HG03469 (cell line): ENCODE measurements around the gene ARHGAP26.

Experiments used
- ATAC-seq: cut with Tn5 transposase; IDR thresholded peaks from one replicate; pipeline ENCODE4 v1.9.1; 2021; ENCODE audit warnings: mild to moderate bottlenecking, moderate library complexity, moderate number of reproducible peaks; ENCODE audit not compliant: unreplicated experiment

The ARHGAP26 gene

DNA sequence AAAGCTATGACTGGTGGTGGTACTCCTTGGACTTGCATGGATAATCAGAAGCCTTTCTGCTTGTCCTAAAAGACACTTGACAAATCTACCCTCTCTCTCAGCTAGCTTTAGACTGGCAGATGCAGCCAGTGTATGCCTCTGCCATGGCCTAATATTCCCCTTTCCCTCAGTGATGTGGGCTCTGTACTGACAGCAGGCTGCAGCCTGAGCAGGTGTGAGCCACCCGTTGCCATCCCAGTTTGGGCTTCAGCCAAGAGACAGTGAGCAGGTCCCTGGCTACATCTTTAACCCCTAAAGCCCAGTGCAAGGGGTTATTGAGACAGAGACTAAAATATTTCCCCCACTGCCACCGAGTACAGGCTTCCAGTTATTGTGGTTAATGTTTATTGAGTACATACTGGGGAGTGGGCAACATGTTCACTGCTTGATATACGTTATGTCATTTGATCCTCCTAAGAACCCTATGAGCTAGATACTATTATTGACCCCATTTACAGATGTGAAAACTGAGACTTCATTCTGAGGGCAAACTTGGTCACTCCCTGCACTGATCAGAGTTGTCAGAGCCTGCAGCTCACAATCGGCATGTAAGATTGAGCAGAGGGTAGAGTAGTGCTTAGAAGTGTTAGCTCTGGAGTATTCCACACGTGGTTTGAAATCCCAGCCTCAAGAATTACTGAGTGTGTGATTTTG is 254.2 kb downstream of the ARHGAP26 start:
- ATAC-seq: no peak

DNA sequence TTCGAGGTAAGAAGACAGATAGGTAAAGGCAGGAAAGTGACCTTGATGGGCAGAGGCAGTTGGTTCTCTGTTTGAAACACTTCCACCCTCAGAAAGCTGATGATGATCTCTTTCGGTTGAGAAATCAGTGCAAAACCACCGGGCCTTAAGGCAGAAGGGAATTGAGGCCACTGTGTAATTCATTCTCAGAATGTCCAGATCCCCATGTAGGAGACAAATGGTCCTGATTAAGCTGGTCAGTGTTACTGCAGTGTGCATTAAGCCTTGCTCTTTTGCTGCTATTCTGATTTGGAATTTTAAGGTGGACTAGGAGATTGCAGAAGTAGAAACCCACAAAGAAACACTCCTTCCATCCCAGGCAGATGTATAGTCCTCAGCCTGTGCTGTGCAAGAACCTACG is 255.2 kb downstream of the ARHGAP26 start:
- ATAC-seq: no peak

DNA sequence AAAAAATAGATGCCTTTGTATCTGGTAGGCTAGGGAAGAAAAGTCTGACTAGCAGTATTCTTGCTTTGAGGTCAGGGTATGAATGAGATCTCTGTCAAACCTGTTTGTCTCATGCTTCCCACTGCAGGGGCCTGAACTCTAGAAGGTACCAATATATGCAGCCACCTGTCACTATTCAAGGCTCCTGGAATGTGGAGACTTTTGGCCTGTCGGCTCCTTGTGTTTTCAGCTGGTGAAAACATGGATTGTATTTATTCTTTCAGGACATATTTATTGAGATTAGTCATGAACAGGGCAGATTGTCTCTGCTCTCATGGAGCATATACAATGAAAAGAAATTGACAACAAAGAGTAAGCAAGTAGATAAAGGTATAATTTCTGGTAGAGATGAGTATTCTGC is 255.8 kb downstream of the ARHGAP26 start:
- no peak for ATAC-seq

DNA sequence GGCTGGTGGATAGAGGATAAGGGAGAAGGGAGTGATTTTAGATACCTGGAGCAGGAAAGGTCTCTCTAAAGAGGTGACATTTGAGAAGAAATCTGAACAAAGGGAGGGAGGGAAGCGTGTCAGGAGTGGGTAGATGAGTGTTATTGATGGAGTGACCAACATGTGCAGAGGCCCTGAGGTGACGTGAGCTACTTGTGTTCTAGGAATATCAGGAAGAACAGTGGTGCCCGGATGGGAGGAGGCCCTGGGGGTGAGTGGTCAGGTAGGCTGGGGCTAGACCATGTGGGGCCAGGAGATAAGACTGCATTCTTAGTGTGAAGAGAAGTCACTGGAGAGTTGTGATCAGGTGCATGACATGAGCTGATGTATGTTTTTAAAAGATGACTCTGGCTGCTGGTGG is 256.2 kb downstream of the ARHGAP26 start:
- ATAC-seq: no peak

DNA sequence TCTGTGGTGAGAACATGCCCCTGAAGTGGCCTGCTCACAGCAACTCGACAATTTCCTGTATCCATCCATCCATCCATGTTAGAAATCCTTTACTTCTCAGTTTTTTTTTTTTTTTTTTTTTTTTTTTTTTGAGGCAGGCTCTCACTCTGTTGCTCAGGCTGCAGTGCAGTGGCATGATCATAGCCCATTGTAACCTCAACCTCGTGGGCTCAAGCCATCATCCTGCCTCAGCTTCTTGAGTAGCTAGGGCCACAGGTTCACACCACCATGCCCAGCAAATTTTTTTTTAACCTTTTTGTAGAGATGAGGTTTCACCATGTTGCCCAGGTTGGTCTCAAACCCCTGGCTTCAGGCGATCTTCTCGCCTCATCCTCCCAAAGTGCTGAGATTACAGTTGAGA is 259.1 kb downstream of the ARHGAP26 start:
- no peak for ATAC-seq

DNA sequence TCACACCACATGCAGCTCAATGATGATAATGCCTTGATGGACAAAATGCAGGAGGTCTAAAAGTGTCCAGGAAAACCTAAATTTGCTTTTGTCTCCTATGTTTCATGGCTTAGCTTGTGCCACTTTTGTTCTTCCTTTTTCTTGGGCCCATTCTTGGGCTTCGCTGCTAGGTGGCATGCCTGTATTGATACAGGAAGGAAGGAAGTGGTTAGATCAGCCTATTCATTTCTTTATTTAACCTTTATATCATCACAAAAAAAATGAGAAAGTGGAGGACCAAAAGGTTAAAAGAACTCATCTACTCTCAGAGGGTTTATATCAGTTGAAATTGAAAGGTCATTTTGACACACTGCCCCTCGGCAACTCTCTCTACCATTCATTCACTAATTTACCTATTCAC is 260.2 kb downstream of the ARHGAP26 start:
- no peak for ATAC-seq

DNA sequence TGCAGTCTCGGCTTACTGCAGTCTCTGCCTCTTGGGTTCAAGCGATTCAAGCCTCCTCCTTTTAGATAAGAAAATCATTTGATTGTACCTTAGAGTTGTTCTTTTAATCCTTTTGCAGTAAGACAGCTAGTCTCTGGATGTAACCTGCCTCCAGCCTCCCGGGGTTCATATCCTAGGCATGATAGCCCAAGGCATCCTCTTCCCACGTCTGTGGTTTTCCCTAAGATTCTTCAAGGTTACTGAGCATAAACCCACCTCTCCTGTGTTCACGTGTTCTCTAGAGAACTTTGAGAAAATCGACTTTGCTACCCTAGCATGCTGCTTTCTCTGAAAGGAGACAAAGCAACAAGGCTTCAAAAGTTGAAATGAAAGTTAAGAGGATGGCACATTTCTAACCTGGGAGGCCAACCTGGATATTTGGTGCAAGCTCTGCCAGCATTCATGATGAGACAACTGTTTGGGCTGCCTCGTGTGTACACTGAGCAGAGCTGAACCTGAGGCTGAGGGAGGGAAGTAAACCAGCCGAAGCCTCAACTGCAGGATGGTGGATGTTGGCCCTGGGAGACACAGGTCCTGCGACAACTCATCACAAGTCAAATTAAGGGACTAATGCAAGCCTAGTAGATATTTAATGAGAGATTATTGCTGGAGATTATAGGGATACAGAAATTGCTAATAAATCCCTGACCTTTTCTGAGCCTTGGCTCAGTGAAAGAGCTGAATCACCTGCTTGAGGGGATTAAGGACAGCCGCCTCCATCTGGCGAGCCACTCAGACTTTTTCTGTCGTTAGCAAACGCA is 261.8 kb downstream of the ARHGAP26 start:
- no peak for ATAC-seq

DNA sequence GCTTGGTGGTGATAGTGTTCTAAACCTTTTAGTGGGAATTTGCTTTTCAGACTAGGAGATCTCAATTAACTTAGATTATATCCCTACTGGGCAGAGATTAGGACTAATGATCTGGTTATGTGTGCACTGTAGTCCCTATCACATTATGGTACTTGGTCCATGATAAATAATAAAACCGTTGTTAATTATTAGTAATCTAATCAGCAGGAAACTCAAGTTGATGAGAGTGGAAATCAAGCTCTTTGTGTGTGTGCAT is 262.3 kb downstream of the ARHGAP26 start:
- ATAC-seq: no peak

DNA sequence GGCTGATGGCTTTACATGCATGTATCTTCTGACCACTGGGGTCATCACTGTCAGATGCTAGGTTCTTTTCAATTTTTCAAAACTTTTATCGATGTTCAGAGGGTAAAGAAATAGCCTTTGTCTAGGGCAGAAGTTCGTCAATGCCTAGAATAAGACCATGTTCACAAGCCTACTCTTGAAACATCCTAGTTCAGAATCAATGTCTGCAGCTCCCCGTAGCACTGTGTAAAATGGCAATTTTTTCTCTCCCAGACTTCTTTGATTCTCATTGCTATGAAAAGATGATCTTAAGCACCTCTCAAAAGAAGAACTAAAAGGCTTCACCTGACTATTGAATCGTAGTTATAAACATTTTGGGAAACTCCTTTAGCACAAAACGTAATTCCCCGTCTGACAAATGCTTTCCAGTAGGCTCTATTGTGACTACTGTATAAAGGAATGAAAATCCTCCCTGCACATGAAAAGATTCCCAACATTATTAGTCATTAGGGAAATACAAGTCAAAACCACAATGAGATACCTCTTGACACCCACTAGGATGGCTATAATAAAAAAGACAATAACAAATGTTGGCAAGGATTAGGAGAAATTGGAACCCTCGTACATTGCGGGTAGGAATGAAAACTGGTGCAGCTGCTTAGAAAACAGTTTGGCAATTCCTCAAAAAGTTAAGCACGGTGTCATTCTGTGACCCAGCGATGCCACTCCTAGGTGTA is 263.5 kb downstream of the ARHGAP26 start:
- no peak for ATAC-seq

DNA sequence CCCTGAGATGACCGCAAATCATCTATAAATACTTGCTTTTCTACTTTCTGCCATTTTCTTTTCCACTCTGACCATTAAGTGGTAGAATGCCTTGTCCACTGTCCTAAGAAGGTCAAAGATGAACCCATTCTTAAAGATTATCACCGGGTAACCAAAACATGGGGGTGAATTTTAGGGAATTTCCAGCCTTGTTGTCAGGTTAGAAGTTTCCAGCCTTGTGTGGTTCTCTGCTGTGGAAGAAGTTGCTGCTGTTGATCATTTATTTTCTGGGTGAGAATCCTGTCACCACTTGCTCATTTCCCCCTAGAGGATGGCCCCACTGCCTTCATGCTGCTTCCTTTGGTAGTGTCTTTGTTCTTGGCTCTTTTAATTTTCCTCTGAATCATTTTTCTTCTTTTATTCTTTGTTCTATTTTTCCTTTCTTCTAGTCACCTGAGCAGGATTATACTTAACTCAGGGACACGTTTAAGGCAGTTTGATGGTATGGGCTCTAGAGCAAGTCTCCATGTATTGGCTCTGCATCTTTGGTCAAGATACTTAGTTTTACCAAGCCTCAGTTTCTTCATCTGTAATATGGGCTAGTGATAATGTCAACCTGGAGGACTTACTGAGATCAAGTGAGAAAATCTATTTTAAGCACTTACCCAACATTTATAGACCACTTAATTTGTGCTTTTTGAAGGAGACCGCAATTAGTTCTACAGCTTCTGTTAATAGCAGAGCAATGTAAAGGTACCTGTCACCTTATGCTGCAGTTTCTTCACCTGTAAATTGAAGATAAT is 266.2 kb downstream of the ARHGAP26 start:
- ATAC-seq: no peak

DNA sequence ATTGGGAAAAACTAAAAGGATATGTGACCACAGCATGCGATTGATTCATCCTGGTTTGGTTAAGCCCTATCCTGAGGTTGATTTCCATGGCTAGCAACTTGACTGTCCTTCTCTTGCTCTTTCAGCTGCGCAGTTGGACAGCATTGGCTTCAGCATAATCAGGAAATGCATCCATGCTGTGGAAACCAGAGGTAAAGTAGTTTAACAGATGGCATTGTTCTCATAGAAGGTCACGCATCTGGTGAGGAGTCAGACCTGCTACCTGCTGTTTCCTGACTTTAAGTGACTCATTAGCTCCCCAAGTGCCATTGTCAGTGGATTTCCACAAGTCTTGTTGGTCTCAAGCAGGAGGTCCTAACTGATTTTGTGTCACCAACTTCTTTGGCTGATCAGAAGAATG is 266.9 kb downstream of the ARHGAP26 start:
- no peak for ATAC-seq

DNA sequence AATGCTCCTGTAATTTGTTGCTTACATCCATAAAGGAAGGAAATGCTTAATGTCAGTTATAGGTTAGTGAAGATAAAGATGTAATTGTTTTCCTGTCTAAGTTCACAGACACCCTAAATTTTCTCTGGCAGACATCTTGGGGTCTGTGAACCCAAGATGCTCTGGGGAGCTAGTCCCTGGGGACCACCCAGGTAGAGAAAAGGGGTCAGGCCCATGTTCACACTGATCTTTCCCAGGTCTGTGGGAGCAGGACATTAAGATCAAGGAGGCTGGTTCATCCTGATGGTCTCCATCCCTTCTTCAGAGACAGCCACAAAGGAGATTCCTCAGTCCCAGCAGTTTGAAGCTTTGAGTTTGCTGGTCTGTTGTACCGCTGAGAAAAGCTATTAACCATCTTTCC is 267.5 kb downstream of the ARHGAP26 start:
- no peak for ATAC-seq

DNA sequence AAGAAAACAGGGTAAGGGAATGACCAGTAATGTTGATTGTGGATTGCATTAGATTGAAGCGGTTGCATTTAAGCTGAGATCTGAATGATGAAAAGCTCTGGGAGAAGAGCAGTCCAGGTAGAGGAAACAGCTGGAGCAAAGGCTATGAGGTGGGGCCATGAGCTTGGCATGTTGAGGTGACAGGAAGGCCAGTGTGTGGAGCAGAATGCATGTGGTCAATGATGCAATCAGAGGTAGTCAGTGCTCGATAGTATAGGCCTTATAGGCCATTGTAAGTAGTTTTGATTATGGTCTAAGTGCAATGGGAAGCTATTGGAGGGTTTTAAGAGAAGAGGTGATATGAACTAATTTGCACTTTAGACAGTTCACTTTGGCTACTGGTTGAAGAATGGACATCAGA is 270.4 kb downstream of the ARHGAP26 start:
- ATAC-seq: no peak

DNA sequence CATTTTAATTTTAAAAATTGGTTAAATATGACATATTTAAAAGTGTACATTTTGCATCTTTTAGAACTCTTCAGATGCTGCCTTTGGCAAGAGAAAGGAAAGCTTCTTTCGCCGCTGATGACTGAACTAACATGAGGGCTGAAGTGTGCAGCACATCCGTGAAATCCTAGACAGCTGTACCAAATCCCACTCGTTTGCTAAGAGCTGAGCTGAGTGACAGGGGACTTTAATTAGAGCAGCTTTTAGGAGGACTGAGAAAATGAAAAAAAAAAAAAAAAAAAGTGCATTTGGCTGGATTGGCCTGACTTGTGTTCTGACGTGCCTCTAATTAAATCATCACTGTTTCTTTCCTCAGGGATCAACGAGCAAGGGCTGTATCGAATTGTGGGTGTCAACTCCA is 271.3 kb downstream of the ARHGAP26 start:
- ATAC-seq: no peak

DNA sequence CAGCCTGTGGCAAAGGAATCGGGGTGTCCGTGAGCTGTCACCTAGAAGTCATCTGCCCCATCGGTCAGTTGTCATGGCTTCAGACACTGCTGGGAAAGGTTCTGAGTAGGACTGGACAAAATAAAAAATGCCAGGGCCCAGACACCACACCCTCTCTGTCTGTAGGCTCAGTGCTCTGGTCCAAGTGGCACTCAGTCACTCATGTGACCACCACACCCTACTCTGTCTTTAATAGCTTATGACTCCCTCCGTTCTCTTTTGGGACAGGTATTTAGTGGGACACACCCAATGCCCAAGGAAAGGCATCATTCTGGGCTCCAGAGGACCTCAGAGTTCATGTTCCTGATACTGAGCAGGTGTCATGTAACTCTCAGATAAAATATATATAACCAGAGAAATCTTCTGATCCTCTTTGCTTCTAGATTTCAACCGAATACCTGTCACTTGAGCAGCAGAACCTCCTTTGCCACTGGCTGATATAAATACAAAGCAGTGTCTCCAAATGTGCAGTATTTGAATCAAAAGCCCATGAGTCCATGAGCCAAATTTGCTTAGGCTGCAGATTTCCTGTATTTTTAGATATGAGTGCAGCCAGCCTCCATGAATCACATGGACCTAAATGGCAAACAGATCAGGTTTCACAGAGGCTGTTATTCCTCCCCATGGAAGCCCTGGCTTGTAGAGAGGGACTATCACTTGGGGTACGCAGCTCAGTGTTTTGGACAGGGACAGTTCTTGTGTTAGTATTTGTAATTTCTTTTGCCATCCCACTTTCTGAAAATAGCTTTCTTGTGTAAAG is 272.0 kb downstream of the ARHGAP26 start:
- no peak for ATAC-seq

DNA sequence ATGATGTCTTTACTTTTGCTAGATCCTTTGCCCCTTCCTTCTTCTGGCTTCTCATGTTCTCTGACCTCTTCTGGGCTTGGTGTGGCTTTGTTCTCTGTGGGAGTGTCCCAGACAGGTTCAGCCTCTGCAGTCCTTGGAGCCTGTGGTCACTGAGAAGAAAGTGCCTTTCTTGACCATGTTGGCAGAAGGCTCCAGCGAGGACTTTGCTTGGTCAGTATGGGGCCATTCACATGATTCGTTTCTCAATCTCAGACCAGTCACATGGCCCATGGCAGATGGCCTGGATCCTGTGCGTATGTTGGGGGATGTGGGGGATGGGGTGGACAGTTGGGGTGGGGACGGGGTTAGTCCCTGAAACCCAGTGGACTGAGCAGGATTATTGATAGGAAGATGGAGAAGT is 274.1 kb downstream of the ARHGAP26 start:
- no peak for ATAC-seq

DNA sequence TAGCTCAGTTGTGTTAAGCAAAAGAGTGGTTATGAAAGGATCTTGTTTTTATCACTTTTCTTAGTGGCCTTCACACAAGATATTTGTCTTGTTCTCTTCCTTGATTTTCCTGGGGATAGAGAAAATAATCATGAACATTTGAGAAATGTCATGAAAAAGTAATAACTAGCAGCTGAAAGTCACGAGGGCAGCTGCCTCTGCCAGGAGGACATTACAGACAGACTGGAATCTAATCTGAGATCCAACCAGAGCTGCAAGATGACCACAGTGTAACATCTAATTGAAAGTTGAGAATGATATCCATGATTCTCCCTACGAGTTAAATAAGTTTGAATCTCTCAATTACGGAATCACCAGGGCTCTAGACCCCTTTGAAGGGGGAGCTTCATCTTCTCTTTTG is 274.9 kb downstream of the ARHGAP26 start:
- no peak for ATAC-seq

DNA sequence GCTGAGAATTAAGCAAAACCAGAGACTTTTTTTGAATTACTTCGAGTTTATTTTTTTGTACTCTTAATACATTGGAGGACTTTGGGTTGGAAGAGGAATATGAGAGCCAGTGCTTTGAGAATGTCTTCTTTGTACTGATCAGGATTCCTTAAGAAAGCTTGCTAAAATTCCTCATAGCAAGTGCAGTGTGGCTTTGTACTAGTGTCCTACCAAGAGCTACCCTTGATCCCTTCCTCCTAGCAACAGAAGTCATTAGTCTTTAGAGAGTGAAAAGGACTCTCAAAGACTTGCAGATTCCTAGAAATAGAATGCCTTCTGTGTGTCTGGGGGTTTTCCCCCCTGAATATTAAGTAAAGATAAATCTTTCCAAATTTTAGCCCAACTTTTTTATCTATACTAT is 276.1 kb downstream of the ARHGAP26 start:
- ATAC-seq: no peak

DNA sequence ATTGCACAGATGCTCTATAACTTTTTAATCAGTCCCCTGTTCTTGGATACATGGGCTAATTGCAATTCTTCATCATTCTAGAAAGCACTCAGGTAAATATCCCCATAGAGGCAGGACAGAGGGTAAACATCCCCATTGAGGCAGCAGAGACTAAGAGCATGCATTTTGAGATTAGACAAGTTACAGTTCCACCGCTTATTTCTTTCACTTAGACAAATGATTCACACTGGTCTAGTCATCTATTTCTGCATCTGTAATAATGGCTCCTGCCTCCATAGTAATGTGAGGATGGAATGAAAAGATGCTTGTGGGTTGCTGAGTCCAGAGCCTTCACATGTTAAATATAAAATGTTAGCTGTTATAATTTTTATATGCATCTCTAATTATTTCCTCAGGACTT is 276.9 kb downstream of the ARHGAP26 start:
- ATAC-seq: no peak

DNA sequence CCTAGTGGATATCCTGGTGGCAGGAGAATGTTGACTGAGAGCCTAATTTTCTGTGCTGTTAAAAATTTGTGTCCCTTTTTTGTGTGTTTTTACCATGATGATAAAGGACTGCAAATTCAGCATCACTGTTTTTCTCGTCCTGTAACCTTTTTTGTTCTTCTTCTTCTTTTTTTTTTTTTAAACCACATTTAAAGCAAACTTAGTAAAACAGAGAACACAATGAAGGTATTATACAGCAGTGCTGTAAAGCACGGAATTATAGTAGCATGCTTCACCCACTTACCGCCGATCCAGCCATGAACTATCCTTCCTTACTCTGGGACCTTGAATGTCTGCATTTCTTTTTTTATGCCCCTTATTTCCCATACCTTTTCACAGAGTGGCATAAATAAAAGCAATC is 280.0 kb downstream of the ARHGAP26 start:
- ATAC-seq: no peak
